Smooth muscle cell (in vitro differentiated cells): ENCODE data around the gene ZFAND2B. TPM values are rescaled to one million over a fixed set of nuclear protein-coding genes. Genes with fewer than 3 reads are reported as not detected.

Experiments used
- DNase-seq: peaks from one replicate; lab custom pipeline; 2025; ENCODE audit not compliant: unreplicated experiment; lab: John Stamatoyannopoulos, UW
- H2AFZ ChIP-seq: fragments of 200-600 bp; sonication (generic); 2 replicates; pipeline ENCODE4 v1.6.0; 2016; ENCODE audit warnings: antibody characterized with exemption, low read depth, mild to moderate bottlenecking
- H3F3A ChIP-seq: fragments of 200-600 bp; sonication (generic); 2 replicates; pipeline ENCODE4 v1.6.0; 2017; ENCODE audit warnings: antibody characterized with exemption, low read depth
- H3K27ac ChIP-seq: fragments of 200-600 bp; sonication (generic); 2 replicates; pipeline ENCODE4 v1.5.1; 2016; ENCODE audit warnings: low read depth, mild to moderate bottlenecking
- H3K27me3 ChIP-seq: fragments of 200-600 bp; sonication (generic); 2 replicates; pipeline ENCODE4 v1.6.1; 2016; ENCODE audit warnings: low read depth, mild to moderate bottlenecking
- H3K36me3 ChIP-seq: fragments of 200-600 bp; sonication (generic); 2 replicates; pipeline ENCODE4 v1.5.1; 2016; ENCODE audit warnings: low read depth
- H3K4me1 ChIP-seq: fragments of 200-600 bp; sonication (generic); 2 replicates; pipeline ENCODE4 v1.5.1; 2016; ENCODE audit warnings: low read depth
- H3K4me2 ChIP-seq: fragments of 200-600 bp; sonication (generic); 2 replicates; pipeline ENCODE4 v1.6.0; 2016; ENCODE audit warnings: mild to moderate bottlenecking
- H3K4me3 ChIP-seq: fragments of 200-600 bp; sonication (generic); 2 replicates; pipeline ENCODE4 v1.5.1; 2016; ENCODE audit warnings: mild to moderate bottlenecking
- H3K79me2 ChIP-seq: fragments of 200-600 bp; sonication (generic); 2 replicates; pipeline ENCODE4 v1.6.0; 2016; ENCODE audit warnings: low read depth, mild to moderate bottlenecking
- H3K9ac ChIP-seq: fragments of 200-600 bp; sonication (generic); 2 replicates; pipeline ENCODE4 v1.6.0; 2016; ENCODE audit warnings: low read depth
- H3K9me3 ChIP-seq: fragments of 200-600 bp; sonication (generic); replicated peaks from 2 replicates; pipeline ENCODE4 v1.5.1; 2016; ENCODE audit warnings: low read depth
- H4K20me1 ChIP-seq: fragments of 200-600 bp; sonication (generic); 2 replicates; pipeline ENCODE4 v1.6.0; 2016; ENCODE audit warnings: low read depth
- WGBS: methylation state at CpG from one replicate; pipeline ENCODE4 v1.1.7; 2016; ENCODE audit warnings: low lambda C conversion rate; 5-methylcytosine and 5-hydroxymethylcytosine counted together
- polyA plus RNA-seq: library from polyadenylated mRNA; unstranded; fragments of >200 nt; fragmentation: Nextera tagmentation; extraction: Ambion mirVana; gene quantifications from 2 replicates; pipeline ENCODE4 v1.2.1, GENCODE V29; 2016
- total RNA-seq: library from RNA; depleted of rRNA; stranded (reverse); fragments of >200 nt; gene quantifications from 2 replicates; pipeline ENCODE4 v1.2.3, GENCODE V29; 2014
- TF ChIP-seq, protein P1 (sequence below): fragments of 200-600 bp; sonication (generic); IDR thresholded peaks from 2 replicates; pipeline ENCODE4 v1.5.1; 2017; ENCODE audit warnings: borderline replicate concordance, mild to moderate bottlenecking, antibody characterized with exemption; ENCODE audit not compliant: insufficient read depth, poor library complexity, severe bottlenecking

ZFAND2B gene
- total and polyA plus RNA-seq, 2 experiments from 2014 or later = 19.1 to 48.3 TPM

DNA sequence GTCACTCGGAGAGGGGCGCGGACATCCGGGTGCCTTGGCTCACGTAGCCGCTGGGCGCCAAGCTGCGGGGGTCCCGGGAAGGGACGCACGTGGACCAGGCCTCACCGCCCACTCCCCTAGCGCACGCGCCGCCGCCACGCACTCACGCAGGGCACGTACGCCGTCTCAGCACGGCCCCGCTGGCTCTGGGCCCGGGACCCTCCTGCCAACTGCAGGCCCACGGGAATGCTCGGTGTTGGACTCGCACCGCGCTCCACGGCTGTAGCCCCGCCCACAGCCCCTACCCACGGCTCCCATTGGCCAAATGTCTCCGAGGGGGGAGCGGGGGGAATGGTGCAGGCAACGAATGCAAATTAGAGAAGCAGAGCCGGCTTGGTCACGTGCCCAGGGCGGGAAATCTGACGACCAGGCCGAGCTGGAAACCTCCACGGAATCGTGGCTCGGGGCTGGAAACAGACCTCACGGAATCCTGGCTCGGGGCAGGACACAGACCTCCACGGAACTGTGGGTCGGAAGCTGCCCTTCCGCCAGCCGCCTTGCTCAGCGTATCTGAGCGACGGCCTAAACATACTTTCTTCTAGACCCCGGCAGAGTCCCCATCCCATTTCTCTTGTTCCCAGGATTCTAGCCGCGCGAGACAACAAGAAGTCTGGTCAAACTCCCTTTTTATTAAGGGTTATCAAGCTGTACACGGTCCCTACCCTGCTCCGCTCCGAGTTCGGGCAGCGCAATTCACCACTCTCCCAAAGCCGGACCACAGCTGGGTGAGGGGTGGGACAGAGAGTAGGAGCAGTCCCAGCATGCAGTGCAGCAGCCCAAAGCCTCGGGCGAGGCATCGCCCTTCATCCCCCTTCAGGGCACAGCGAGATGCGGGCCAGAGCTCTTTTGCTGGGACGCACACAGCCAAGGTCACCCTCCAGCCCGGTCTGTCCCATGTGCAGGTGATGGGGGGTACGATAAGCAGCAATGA is 12.4 kb downstream of the ZFAND2B start, which contains the start of gene ABCB6:
TSS of gene ABCB6 (minus strand) at position 227 of the 970 bp plus-strand sequence. CDS start 285 bp downstream, outside the sequence.
- TF ChIP-seq, protein P1, sequence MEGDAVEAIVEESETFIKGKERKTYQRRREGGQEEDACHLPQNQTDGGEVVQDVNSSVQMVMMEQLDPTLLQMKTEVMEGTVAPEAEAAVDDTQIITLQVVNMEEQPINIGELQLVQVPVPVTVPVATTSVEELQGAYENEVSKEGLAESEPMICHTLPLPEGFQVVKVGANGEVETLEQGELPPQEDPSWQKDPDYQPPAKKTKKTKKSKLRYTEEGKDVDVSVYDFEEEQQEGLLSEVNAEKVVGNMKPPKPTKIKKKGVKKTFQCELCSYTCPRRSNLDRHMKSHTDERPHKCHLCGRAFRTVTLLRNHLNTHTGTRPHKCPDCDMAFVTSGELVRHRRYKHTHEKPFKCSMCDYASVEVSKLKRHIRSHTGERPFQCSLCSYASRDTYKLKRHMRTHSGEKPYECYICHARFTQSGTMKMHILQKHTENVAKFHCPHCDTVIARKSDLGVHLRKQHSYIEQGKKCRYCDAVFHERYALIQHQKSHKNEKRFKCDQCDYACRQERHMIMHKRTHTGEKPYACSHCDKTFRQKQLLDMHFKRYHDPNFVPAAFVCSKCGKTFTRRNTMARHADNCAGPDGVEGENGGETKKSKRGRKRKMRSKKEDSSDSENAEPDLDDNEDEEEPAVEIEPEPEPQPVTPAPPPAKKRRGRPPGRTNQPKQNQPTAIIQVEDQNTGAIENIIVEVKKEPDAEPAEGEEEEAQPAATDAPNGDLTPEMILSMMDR = no peak
- Histone ChIP-seq H3K4me2 (peak within 1 kb of the TSS; percentile 92), H3K9me3 (no peaks in the 10 kb centered on the region), H3K4me3 (peak within 1 kb of the TSS; percentile 53), H3K36me3 (peaks cover 4% of the 10 kb centered on the region), H3K27ac (peak within 1 kb of the TSS; percentile 77), H3K9ac (peak within 1 kb of the TSS; percentile 36), H3F3A (peaks cover 14% of the 10 kb centered on the region), H3K79me2 (peaks cover 10% of the 10 kb centered on the region), H3K27me3 (no peaks in the 10 kb centered on the region), H3K4me1 (peaks cover 7% of the 10 kb centered on the region), H4K20me1 (no peaks in the 10 kb centered on the region), H2AFZ (peak within 1 kb of the TSS; percentile 9)
- DNase-seq = peak; percentile 89
- 16% methylated on average over 61 of the region's 71 CpGs for WGBS

DNA sequence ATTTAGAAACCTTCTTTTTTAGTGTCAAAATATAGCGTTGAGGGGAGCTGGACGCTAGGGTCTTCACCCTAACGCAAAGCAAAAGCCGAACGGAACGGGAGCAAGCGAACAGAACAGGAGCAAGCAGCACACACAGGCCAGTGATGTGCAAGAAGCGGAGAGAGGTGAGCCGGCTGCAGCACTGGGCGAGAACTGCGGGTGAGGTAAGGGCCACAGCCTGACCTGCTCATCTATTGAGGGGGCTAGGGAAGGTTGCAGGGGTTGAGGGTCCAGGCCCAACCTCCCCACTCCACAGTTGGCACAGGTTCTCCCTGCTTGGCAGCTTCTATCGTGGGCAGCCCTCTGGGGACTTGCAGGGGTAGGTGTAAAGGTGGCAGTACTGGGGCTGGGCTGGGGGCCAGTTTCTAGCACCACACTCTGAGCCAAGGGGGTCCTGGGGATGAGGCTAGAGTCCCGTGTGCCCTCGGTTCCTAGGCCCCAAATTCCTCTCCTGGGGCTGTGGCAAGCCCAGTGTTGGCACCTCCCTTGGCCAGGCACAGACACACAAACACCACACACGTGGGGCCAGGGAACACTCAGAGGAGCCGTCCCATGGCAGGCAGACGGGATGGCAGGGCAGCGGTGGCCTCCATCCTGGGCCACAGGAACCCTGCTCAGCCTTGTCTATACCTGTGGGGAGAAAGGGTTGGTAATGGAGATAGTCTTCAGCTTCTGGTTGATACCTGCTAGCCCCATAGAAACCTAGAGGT is 13.4 kb downstream of the ZFAND2B start:
- Histone ChIP-seq H3K9ac (no peak overlapping the region), H3K36me3 (peaks cover 4% of the 10 kb centered on the region), H3K79me2 (peaks cover 10% of the 10 kb centered on the region), H4K20me1 (no peaks in the 10 kb centered on the region), H3K9me3 (no peaks in the 10 kb centered on the region), H3F3A (peaks cover 14% of the 10 kb centered on the region), H3K4me3 (no peak overlapping the region), H3K4me2 (no peak overlapping the region), H3K27me3 (no peaks in the 10 kb centered on the region), H3K4me1 (peaks cover 7% of the 10 kb centered on the region), H3K27ac (no peak overlapping the region), H2AFZ (no peak overlapping the region)
- no peak for DNase-seq
- 95% methylated on average over 18 of the region's 18 CpGs for WGBS
- TF ChIP-seq, protein P1 = no peak

DNA sequence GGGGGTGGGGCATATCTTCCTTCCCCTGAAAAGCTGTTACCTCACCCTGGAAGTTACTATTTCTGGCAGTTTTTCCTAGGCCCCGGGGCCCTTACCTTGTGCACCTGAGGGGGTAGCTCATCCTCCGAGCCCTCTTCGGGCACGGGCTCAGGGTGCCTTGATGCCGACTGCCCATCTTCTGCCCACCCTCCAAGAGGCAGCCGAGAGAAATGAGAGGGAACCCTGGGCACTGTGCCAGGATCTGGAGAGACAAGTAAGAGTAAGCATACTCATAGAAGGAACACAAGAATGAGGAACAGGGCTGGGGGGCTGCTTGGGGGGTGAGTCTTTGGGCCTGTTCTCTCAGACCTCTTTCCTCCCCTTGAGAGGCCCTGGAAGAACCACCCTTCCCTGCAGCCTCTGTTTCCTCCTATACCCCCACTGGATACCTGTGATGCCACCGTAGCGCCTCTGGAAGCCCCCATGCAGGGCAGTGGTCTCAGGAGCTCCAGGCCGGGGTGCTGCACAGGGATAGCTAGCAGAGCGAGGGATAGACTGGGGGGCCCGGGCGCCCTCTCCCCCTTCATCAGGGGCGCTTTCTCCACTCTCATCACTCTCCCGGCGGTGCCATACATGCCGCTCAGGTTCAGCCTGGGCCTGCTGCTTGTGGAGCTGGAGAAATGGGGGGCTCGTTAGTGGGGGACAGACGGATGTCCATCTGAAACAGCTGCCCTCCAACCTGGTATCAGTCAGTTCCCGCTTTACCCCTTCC is 14.2 kb downstream of the ZFAND2B start:
- Histone ChIP-seq H3K27ac (no peak overlapping the region), H2AFZ (no peak overlapping the region), H3K79me2 (peaks cover 10% of the 10 kb centered on the region), H4K20me1 (no peaks in the 10 kb centered on the region), H3K27me3 (no peaks in the 10 kb centered on the region), H3K36me3 (peaks cover 4% of the 10 kb centered on the region), H3K4me2 (no peak overlapping the region), H3K9me3 (no peaks in the 10 kb centered on the region), H3K9ac (no peak overlapping the region), H3K4me3 (no peak overlapping the region), H3F3A (peaks cover 14% of the 10 kb centered on the region), H3K4me1 (peaks cover 7% of the 10 kb centered on the region)
- TF ChIP-seq, protein P1 = no peak
- DNase-seq = no peak
- WGBS = 96% methylated on average over 19 of the region's 19 CpGs
